PC-3 (cell line): ENCODE results near the gene COL15A1. TPM values are rescaled to one million over a fixed set of nuclear protein-coding genes. Genes with fewer than 3 reads are reported as not detected.

Experiments used
- ATAC-seq: fragments of 200-7000 bp; cut with Tn5 transposase; 2 replicates; pipeline ENCODE4 v1.9.1; 2020; ENCODE audit warnings: mild to moderate bottlenecking, moderate library complexity
- BruUV-seq: library from RNA; stranded (reverse); fragments of 400-500 nt; replicated peaks from 2 replicates; lab custom pipeline; 2021; lab: Mats Ljungman, UMichigan
- CTCF ChIA-PET: fragments of 300-600 bp; sonication (Branson Sonifier 250); formaldehyde crosslinking; loops from one replicate; lab custom pipeline; 2022; ENCODE audit warnings: antibody characterized with exemption; lab: Charles Lee
- POLR2A ChIA-PET: fragments of 300-600 bp; sonication (Branson Sonifier 250); formaldehyde crosslinking; loops from one replicate; lab custom pipeline; 2022; ENCODE audit warnings: antibody characterized with exemption; ENCODE audit not compliant: unreplicated experiment; lab: Charles Lee
- DNase-seq: peaks from one replicate; pipeline ENCODE4 v3.0.0-alpha.2; 2015
- H2AFZ ChIP-seq: fragments of 300-600 bp; sonication (generic); 2 replicates; pipeline ENCODE4 v1.6.0; 2016; ENCODE audit warnings: antibody characterized with exemption, low read length
- H3F3A ChIP-seq: fragments of 300-600 bp; sonication (generic); one replicate; pipeline ENCODE4 v1.6.0; 2017; ENCODE audit warnings: antibody characterized with exemption, low read length, control low read depth, mild to moderate bottlenecking; ENCODE audit not compliant: unreplicated experiment
- H3K27ac ChIP-seq: fragments of 300-600 bp; sonication (generic); 2 replicates; pipeline ENCODE4 v1.5.1; 2016; ENCODE audit warnings: mild to moderate bottlenecking, low read length
- H3K27me3 ChIP-seq: fragments of 300-600 bp; sonication (generic); 2 replicates; pipeline ENCODE4 v1.6.1; 2016; ENCODE audit warnings: low read length, mixed read lengths
- H3K36me3 ChIP-seq: fragments of 300-600 bp; sonication (generic); 2 replicates; pipeline ENCODE4 v1.6.1; 2016; ENCODE audit warnings: low read depth, mixed run types, low read length, mixed read lengths
- H3K4me1 ChIP-seq: fragments of 300-600 bp; sonication (generic); 2 replicates; pipeline ENCODE4 v1.5.1; 2016; ENCODE audit warnings: low read length; ENCODE audit not compliant: insufficient read depth
- H3K4me2 ChIP-seq: fragments of 300-600 bp; sonication (generic); 2 replicates; pipeline ENCODE4 v1.6.0; 2016; ENCODE audit warnings: low read length
- H3K4me3 ChIP-seq: fragments of 300-600 bp; sonication (generic); 2 replicates; pipeline ENCODE4 v1.5.1; 2016; ENCODE audit warnings: mild to moderate bottlenecking, low read length, mixed read lengths
- H3K79me2 ChIP-seq: fragments of 300-600 bp; sonication (generic); 2 replicates; pipeline ENCODE4 v1.6.1; 2017; ENCODE audit warnings: low read length, mixed read lengths
- H3K9ac ChIP-seq: fragments of 300-600 bp; sonication (generic); 2 replicates; pipeline ENCODE4 v1.6.0; 2016; ENCODE audit warnings: mild to moderate bottlenecking, low read length
- H3K9me2 ChIP-seq: fragments of 300-600 bp; sonication (generic); replicated peaks from 2 replicates; pipeline ENCODE4 v1.6.1; 2016; ENCODE audit warnings: mixed run types, low read length, mixed read lengths
- H3K9me3 ChIP-seq: fragments of 300-600 bp; sonication (generic); 2 replicates; pipeline ENCODE4 v1.6.1; 2016; ENCODE audit warnings: low read length, mixed read lengths
- H4K20me1 ChIP-seq: fragments of 300-600 bp; sonication (generic); 2 replicates; pipeline ENCODE4 v1.6.1; 2016; ENCODE audit warnings: low read length, mixed read lengths
- EZH2 ChIP-seq: fragments of 300-600 bp; sonication (generic); IDR thresholded peaks from one replicate; pipeline ENCODE4 v1.6.1; 2017; ENCODE audit warnings: antibody characterized with exemption, mild to moderate bottlenecking, low read length; ENCODE audit not compliant: unreplicated experiment
- EZH2phosphoT487 ChIP-seq: fragments of 300-600 bp; sonication (generic); IDR thresholded peaks from 2 replicates; pipeline ENCODE4 v1.6.1; 2018; ENCODE audit warnings: mild to moderate bottlenecking, antibody characterized with exemption, low read length, borderline replicate concordance
- intact Hi-C: fragments of 100-400 bp; cut with micrococcal nuclease; formaldehyde crosslinking; loops from 2 replicates; pipeline ENCODE4 v1.9.0; 2023
- total RNA-seq: library from RNA; depleted of rRNA; stranded (reverse); fragments of >200 nt; gene quantifications from 2 replicates; pipeline ENCODE4 v1.2.3, GENCODE V29; 2014
- TF ChIP-seq, protein P1 (sequence below): fragments of 300-600 bp; sonication (generic); conservative IDR thresholded peaks from 2 replicates; pipeline ENCODE4 v1.5.1; 2017; ENCODE audit warnings: antibody characterized with exemption, low read depth, mild to moderate bottlenecking, low read length

COL15A1 gene
- total RNA-seq, 1 experiment from 2014 or later, result 0.04 TPM

DNA sequence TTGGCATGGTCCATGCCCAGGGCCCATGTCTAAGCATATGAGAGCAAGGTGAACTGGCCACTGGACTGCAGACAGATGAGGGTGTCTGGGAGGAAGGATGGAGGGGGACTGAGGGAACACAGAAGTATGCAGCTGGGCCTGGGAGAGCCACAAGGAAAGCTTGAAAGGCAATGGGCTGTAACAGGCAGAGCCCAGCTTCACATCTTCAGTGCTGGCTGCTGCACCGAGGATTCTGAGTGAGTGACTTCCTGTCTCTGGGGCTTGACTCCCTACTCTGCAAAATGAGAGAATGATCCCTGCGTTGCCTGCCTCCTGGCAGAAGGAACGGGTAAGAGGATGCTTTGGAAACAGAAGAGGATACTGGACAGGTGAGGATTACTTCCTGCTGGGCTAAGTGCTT lies 29.0 kb downstream of the COL15A1 start:
- H2AFZ ChIP-seq, result no peak overlapping the region
- ATAC-seq (no peak), DNase-seq (no peak)
- no peak overlapping the region for H3K27ac ChIP-seq
- no peaks in the 10 kb centered on the region for H4K20me1 ChIP-seq
- H3K4me1 ChIP-seq, result 0 out of 2 replicates have a peak, but pooled peaks cover 3% of the 10 kb centered on the region
- no peak overlapping the region for H3K9ac ChIP-seq
- H3K36me3 ChIP-seq, result no peaks in the 10 kb centered on the region
- no peak overlapping the region for H3K4me3 ChIP-seq
- no peak overlapping the region for H3K4me2 ChIP-seq
- no peaks in the 10 kb centered on the region for H3K9me2 ChIP-seq
- ChIA-PET CTCF (interaction anchor here (0.6 to 0.7 kb wide), 2 partner anchors 78 to 111 kb away, joined by 3 read pairs; no protein-coding TSS in a partner anchor), POLR2A (no interaction called here)
- TF ChIP-seq EZH2phosphoT487 (no peak), EZH2 (no peak)
- TF ChIP-seq, protein P1, sequence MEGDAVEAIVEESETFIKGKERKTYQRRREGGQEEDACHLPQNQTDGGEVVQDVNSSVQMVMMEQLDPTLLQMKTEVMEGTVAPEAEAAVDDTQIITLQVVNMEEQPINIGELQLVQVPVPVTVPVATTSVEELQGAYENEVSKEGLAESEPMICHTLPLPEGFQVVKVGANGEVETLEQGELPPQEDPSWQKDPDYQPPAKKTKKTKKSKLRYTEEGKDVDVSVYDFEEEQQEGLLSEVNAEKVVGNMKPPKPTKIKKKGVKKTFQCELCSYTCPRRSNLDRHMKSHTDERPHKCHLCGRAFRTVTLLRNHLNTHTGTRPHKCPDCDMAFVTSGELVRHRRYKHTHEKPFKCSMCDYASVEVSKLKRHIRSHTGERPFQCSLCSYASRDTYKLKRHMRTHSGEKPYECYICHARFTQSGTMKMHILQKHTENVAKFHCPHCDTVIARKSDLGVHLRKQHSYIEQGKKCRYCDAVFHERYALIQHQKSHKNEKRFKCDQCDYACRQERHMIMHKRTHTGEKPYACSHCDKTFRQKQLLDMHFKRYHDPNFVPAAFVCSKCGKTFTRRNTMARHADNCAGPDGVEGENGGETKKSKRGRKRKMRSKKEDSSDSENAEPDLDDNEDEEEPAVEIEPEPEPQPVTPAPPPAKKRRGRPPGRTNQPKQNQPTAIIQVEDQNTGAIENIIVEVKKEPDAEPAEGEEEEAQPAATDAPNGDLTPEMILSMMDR, result no peak
- no TSS peak for BruUV-seq
- intact Hi-C loops, result no loop called here
- no peaks in the 10 kb centered on the region for H3K27me3 ChIP-seq
- H3F3A ChIP-seq, result no peaks in the 10 kb centered on the region
- no peaks in the 10 kb centered on the region for H3K79me2 ChIP-seq
- H3K9me3 ChIP-seq, result no peaks in the 10 kb centered on the region

DNA sequence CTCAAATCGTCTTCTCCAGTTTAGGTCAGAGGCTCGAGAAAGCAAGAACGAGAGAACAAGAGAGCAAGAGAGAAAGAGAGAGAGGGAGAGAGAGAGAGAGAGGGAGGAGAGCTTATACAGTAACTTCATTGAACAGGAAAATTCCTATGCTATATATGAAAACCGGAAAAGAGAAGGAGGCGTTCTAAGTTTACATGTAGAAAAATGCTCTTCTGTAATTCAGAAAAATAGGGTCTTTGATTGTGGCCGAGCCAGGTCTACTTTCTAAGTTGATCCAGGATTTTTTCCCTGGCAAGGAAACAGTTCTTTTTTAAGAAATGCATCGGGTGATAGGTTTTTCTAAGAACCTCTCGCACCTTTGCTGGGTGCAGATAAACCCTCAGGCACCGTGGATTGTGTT lies 29.5 kb downstream of the COL15A1 start:
- no peak overlapping the region for H3K9ac ChIP-seq
- no peaks in the 10 kb centered on the region for H3K9me3 ChIP-seq
- H3K27me3 ChIP-seq, result no peaks in the 10 kb centered on the region
- no peak overlapping the region for H3K4me3 ChIP-seq
- H3F3A ChIP-seq, result no peaks in the 10 kb centered on the region
- H2AFZ ChIP-seq, result no peak overlapping the region
- H3K4me1 ChIP-seq, result 0 out of 2 replicates have a peak, but pooled peaks cover 3% of the 10 kb centered on the region
- no peaks in the 10 kb centered on the region for H4K20me1 ChIP-seq
- no peaks in the 10 kb centered on the region for H3K36me3 ChIP-seq
- H3K4me2 ChIP-seq, result no peak overlapping the region
- CTCF ChIA-PET, result interaction anchor here (0.6 to 0.7 kb wide), 2 partner anchors 77 to 111 kb away, joined by 3 read pairs; no protein-coding TSS in a partner anchor
- POLR2A ChIA-PET, result no interaction called here
- BruUV-seq, result no TSS peak
- ATAC-seq, result no peak
- intact Hi-C loops, result no loop called here
- TF ChIP-seq EZH2phosphoT487 (no peak), EZH2 (no peak)
- TF ChIP-seq, protein P1, result no peak
- H3K27ac ChIP-seq, result no peak overlapping the region
- DNase-seq, result no peak
- no peaks in the 10 kb centered on the region for H3K79me2 ChIP-seq
- H3K9me2 ChIP-seq, result no peaks in the 10 kb centered on the region

DNA sequence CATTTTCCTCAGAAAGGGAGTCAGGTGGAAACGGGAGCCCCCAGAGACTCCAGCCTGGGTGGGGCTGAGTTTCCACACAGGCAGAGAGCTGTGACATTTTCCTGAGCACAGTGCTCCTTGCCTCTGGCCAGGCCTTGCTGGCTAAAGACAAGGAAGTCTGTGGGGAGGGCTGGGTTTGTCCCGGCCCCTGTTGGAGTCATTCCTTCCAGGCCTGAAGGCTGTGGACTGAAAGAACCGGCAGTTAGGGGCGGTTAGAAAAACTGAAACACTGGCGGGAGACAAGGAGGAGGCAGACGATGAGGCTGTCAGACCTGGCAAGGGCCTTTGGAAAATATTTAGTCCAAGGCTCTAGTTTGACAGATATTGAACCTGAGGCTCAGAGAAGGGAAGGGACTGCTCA lies 29.9 kb downstream of the COL15A1 start:
- H3F3A ChIP-seq, result no peaks in the 10 kb centered on the region
- no peak overlapping the region for H3K4me3 ChIP-seq
- intact Hi-C loops, result no loop called here
- CTCF ChIA-PET, result no interaction called here
- H3K36me3 ChIP-seq, result no peaks in the 10 kb centered on the region
- H3K9me2 ChIP-seq, result no peaks in the 10 kb centered on the region
- no peak for TF ChIP-seq EZH2phosphoT487
- no peak for TF ChIP-seq EZH2
- TF ChIP-seq, protein P1, result no peak
- no peak overlapping the region for H3K9ac ChIP-seq
- H3K4me2 ChIP-seq, result no peak overlapping the region
- POLR2A ChIA-PET, result no interaction called here
- H3K27me3 ChIP-seq, result no peaks in the 10 kb centered on the region
- DNase-seq (no peak), ATAC-seq (no peak)
- BruUV-seq, result no TSS peak
- no peak overlapping the region for H3K27ac ChIP-seq
- no peak overlapping the region for H2AFZ ChIP-seq
- no peaks in the 10 kb centered on the region for H4K20me1 ChIP-seq
- H3K9me3 ChIP-seq, result no peaks in the 10 kb centered on the region
- H3K79me2 ChIP-seq, result no peaks in the 10 kb centered on the region
- 0 out of 2 replicates have a peak, but pooled peaks cover 3% of the 10 kb centered on the region for H3K4me1 ChIP-seq
